GM21576 (cell line): ENCODE results near the gene TPST2.
"Not testable (repeated sequence)": the region's sequence is repeated elsewhere in the genome, so short reads cannot be mapped to it uniquely, and the experiment has no call there.

Experiments used
- ATAC-seq: cut with Tn5 transposase; IDR thresholded peaks from one replicate; pipeline ENCODE4 v1.9.1; 2021; ENCODE audit warnings: mild to moderate bottlenecking, moderate library complexity; ENCODE audit not compliant: unreplicated experiment

The TPST2 gene

GRCh38 chr22:26536056-26536761 is 53.7 kb downstream of the TPST2 start:
- ATAC-seq, result no peak

- no peak for ATAC-seq
Measured at GRCh38 chr22:26535603-26535908, 54.4 kb downstream of the TPST2 start.

- no peak for ATAC-seq
Measured at GRCh38 chr22:26534874-26535602, 54.9 kb downstream of the TPST2 start.

- no peak for ATAC-seq
Measured at GRCh38 chr22:26534171-26534855, 55.6 kb downstream of the TPST2 start.

GRCh38 chr22:26529345-26529744 is 60.6 kb downstream of the TPST2 start:
- no peak for ATAC-seq

- ATAC-seq, result not testable (repeated sequence)
Measured at GRCh38 chr22:26528518-26528917, 61.4 kb downstream of the TPST2 start.

- ATAC-seq, result no peak
Measured at GRCh38 chr22:26527574-26528465, 62.1 kb downstream of the TPST2 start.

- no peak for ATAC-seq
Measured at GRCh38 chr22:26527167-26527566, 62.8 kb downstream of the TPST2 start.

- no peak for ATAC-seq
Measured at GRCh38 chr22:26525946-26526564, 63.9 kb downstream of the TPST2 start.

- no peak for ATAC-seq
Measured at GRCh38 chr22:26524870-26525269, 65.1 kb downstream of the TPST2 start.

- ATAC-seq, result no peak
Measured at GRCh38 chr22:26522592-26522991, 67.3 kb downstream of the TPST2 start.

GRCh38 chr22:26522012-26522411 is 67.9 kb downstream of the TPST2 start:
- no peak for ATAC-seq

- no peak for ATAC-seq
Measured at GRCh38 chr22:26517429-26517828, 72.5 kb downstream of the TPST2 start.

- ATAC-seq, result no peak
Measured at GRCh38 chr22:26516503-26516902, 73.4 kb downstream of the TPST2 start.

GRCh38 chr22:26515931-26516330 is 74.0 kb downstream of the TPST2 start:
- no peak for ATAC-seq

GRCh38 chr22:26514419-26515161 is 75.3 kb downstream of the TPST2 start:
- no peak for ATAC-seq

- ATAC-seq, result no peak
Measured at GRCh38 chr22:26513838-26514237, 76.1 kb downstream of the TPST2 start.

GRCh38 chr22:26512149-26512793 is 77.7 kb downstream of the TPST2 start, which contains the start of gene TFIP11:
Gene TFIP11 (minus strand): TSS chr22:26512473. CDS start chr22:26510272, 2,201 bp downstream.
- ATAC-seq, result peak; percentile 90

GRCh38 chr22:26508148-26508547 is 81.8 kb downstream of the TPST2 start:
- no peak for ATAC-seq
